GM23338 (cell line): ENCODE results near the gene KIRREL3.

Experiments used
- JUNB ChIP-seq: IDR thresholded peaks from one replicate; pipeline ENCODE4 v1.6.1; 2016; ENCODE audit warnings: antibody characterized with exemption; ENCODE audit not compliant: unreplicated experiment
- POLR2AphosphoS5 ChIP-seq: IDR thresholded peaks from 2 replicates; pipeline ENCODE4 v1.6.1; 2016; ENCODE audit warnings: antibody characterized with exemption, low read depth
- TF ChIP-seq, protein P1 (sequence below), 2 experiments: fragments of 200-600 bp in 1 of 2; sonication (generic) in 1 of 2; conservative IDR thresholded peaks; 2 replicates each; pipeline versions ENCODE4 v1.5.1 to v1.6.1; 2016 to 2017; ENCODE audit warnings: antibody characterized with exemption in 2 of 2, low read depth in 2 of 2, mild to moderate bottlenecking in 2 of 2, moderate library complexity in 1 of 2
- TF ChIP-seq, protein P2 (sequence below): IDR thresholded peaks from 2 replicates; pipeline ENCODE4 v1.6.1; 2016; ENCODE audit warnings: antibody characterized with exemption

DNA sequence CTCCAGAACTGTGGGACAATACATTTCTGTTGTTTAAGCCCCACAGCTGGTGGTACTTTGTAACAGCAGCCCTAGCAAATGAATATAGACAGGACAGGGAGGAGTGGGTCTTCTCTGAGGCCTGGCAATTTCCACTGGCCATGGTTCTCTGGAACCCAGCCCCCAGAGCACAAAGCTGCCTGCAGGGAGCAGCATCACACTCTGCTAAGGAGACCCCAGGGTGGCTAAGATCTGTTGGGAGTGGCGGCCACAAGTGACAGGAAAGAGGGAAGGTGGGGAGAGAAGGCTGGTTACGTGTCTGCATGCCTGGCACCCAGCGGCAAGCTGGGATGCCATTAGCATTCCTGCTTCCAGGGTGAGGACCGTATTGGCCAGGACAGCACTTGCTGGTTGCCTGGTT, 433.2 kb downstream of the KIRREL3 start:
- TF ChIP-seq, protein P1, sequence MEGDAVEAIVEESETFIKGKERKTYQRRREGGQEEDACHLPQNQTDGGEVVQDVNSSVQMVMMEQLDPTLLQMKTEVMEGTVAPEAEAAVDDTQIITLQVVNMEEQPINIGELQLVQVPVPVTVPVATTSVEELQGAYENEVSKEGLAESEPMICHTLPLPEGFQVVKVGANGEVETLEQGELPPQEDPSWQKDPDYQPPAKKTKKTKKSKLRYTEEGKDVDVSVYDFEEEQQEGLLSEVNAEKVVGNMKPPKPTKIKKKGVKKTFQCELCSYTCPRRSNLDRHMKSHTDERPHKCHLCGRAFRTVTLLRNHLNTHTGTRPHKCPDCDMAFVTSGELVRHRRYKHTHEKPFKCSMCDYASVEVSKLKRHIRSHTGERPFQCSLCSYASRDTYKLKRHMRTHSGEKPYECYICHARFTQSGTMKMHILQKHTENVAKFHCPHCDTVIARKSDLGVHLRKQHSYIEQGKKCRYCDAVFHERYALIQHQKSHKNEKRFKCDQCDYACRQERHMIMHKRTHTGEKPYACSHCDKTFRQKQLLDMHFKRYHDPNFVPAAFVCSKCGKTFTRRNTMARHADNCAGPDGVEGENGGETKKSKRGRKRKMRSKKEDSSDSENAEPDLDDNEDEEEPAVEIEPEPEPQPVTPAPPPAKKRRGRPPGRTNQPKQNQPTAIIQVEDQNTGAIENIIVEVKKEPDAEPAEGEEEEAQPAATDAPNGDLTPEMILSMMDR (conservative IDR thresholded peaks at IDR 0.05; ENCODE audit: low read depth in 2 of 2) = peak in 1 of 2 experiments; percentile 59; a peak in 2 of 4 replicates
- TF ChIP-seq POLR2AphosphoS5 = no peak
- TF ChIP-seq, protein P2, sequence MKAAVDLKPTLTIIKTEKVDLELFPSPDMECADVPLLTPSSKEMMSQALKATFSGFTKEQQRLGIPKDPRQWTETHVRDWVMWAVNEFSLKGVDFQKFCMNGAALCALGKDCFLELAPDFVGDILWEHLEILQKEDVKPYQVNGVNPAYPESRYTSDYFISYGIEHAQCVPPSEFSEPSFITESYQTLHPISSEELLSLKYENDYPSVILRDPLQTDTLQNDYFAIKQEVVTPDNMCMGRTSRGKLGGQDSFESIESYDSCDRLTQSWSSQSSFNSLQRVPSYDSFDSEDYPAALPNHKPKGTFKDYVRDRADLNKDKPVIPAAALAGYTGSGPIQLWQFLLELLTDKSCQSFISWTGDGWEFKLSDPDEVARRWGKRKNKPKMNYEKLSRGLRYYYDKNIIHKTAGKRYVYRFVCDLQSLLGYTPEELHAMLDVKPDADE = no peak
- no peak for TF ChIP-seq JUNB
